NOMO-1 (cell line): ENCODE measurements around the gene SLC9A6.

Experiments
- DNase-seq, 2 experiments: peaks; one replicate each; lab custom pipeline; 2025; ENCODE audit not compliant: unreplicated experiment in 2 of 2; lab: John Stamatoyannopoulos, UW

Gene SLC9A6

DNA sequence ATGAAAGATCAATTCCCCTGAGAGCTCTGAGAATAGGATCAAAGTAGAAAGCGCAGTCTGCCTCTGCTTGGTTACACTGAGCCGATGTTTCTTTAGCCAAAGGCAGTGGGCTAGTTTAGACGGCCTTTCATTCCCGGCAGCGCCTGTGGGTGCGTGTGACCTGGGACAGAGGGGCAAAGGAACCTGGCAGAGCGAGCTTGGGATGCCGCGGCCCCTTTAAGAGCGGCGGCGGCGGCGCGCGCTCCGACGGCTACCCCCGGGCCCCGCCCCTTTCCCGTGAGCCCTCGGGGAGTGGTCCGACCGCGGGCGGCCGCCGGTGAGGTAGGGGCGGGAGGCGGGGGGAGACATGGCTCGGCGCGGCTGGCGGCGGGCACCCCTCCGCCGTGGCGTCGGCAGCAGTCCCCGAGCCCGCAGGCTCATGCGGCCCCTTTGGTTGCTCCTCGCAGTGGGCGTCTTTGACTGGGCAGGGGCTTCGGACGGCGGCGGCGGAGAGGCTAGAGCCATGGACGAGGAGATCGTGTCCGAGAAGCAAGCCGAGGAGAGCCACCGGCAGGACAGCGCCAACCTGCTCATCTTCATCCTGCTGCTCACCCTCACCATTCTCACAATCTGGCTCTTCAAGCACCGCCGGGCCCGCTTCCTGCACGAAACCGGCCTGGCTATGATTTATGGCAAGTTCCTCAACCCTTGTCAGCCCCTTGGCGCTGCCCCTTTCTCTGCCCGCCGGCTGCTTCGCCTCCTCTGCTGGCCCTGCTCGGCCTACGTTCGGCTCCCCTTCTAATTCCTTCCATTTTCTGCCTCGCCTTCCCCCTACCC is at the start of gene SLC9A6:
Gene SLC9A6, plus strand, starts transcription at position 279 of the 816 bp plus-strand sequence. Its CDS starts 224 bp downstream, at position 503.
- DNase-seq, result peak; percentile 41 to 49

DNA sequence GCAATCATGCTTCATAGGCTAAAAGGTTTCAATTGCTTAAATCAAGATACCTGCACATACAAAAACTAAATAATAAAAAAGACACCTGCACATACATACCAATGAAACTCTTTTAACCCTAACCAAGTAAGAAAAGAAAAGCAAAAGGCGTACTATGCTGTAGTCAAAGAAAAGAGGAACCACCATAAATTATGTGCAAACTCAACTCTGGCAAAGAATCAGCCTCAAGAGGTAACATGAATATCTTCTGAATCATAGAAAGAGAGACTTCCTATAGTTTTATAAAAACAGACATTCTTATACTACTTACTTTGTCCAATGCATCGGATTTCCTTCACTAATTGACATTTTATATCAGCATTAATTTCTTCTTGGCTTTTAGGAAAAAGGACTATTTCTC is 40.7 kb upstream of the SLC9A6 start:
- DNase-seq, result peak; percentile 28 to 58

DNA sequence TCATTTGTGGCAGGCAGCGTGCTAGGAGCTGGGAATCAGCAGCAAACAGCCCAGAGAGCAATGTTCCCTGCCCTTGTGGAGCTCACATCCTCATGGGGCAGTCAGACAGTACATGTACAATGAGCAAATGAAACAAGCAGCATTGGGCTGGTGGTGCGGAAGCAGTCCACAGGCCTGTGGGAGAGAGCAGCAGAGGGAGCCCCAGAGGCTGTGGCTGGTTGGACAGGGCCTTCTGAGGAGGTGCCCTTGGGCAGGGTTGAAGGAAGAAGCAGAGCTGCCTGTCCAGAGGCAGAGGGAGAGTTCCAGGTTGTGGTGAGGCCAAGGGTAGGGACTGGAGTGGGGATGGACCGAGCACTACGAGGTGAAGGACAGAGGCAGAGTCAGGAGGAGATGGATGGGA is 33.9 kb upstream of the SLC9A6 start:
- no peak for DNase-seq

DNA sequence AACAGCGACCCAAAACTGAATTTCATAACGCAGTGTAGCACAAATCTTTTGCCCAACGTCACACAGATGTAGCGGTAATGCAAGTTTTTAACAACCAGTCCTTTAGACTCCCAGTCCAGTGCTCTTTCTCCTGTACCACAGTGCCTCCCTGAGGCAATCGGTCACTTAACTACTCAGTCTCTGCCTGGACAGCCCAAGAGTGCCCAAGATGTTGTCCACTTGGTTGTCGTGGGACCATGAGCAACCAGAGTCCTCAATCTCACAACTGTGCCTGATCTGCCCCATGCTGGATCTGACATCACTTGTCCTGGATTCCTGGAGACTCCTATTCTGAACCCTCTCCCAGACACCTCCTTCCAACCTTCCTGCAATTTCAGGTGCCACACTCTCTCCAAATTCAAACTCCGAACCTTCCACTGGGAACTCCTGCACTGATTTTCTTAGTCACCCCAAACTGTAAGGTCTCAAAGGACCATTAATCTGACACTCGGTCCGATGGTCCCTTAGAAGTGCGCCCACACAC is 12.1 kb upstream of the SLC9A6 start:
- no peak for DNase-seq

DNA sequence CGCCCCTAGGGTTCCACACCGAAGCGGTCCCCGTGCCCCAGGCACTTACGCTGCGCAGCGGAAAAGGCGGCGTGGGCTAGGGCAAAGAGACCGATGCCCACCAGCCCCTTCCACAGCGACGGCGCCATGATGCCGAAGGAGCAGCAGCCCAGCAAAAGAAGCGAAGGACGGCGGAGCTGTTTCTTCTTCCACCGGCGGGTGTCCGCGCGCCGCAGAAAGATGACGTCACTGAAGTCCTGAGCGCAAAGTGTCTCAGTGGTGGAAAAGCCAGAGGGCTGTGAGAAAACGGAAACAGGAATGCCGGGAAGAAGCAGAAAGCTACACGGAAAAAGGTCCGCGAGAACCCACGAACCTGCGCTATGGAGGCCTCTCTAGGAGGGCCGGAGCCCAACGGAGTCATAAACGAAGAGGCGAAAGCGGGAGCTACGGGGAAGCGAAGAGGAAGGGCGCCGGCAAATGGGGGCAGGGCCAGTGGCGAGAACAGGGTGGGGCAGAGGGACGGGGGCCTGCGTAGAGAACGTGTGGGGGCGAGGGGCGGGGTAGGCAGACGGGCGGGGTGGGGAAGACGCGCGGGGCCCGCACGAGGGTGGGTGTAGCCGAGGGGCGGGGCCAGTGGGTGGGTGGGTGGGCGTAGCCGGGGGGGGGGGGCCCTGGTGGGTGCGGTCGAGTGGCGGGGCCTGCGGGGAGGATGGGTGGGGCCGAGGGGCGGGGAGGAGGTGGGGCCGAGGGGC is 11.5 kb upstream of the SLC9A6 start, which contains the start of gene MMGT1:
Gene MMGT1, minus strand, starts transcription at position 441 of the 731 bp plus-strand sequence. Its CDS starts 313 bp downstream, at position 128.
- peak; percentile 75 to 82 for DNase-seq

DNA sequence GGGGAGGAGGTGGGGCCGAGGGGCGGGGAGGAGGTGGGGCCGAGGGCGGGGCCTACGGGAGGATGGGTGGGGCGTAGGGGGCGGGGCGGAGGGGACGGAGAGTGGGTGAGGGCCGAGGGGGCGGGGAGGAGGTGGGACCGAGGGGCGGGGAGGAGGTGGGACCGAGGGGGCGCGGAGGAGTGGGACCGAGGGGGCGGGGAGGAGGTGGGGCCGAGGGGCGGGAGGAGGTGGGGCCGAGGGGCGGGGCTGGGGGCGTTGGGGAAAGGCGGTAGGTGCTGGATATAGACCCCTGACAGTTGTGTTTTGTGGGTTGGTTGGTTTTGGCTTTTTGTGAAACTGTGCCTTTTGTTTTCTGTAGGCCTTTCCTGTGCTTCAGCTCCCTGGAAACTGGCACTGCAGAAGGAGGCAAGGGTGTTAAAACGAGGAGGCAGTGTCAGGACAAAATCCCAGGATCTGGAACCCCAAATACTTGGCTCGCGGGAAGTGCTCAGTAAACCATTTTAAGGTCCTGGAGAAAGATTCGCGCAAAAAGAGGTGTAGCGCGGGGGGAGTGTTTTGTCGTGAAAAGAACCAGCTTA is 10.9 kb upstream of the SLC9A6 start:
- no peak for DNase-seq

DNA sequence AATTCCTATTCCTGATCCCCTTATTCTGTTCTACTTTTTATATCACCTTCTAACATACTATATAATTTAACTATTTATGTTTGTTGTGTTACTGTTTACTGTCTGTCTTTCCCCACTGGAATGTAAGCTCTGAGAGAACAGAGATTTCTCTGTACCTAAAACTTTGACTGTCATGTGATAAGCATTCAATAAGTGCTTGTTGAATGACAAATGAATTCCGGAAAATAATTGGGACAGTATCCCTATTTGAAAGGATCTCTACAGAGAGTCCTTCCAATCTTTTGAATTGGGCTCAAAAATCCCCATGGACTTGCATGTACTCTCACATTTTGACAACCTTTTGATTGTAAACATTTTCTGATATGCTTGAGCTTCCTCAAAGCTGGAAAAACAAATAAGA is 9.8 kb upstream of the SLC9A6 start:
- DNase-seq, result no peak

DNA sequence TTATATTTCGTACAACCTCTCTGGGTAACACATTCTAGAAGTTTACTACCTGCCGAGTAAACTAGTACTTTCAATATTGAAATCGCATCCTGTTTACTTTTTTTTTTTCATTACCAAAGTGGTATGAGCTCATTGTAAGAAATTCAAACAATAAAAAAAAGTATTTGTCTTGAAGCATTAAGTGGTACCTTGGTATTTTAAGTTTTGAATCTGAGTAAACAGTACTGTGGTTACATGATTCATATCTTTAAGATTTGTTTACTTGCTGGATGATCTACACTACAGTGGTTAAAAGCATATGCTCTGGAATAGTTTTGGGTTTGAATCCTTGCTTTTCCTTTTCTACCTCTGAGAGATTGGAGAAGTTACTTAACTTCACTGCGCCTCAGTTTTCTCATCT is 7.6 kb upstream of the SLC9A6 start:
- DNase-seq, result no peak

DNA sequence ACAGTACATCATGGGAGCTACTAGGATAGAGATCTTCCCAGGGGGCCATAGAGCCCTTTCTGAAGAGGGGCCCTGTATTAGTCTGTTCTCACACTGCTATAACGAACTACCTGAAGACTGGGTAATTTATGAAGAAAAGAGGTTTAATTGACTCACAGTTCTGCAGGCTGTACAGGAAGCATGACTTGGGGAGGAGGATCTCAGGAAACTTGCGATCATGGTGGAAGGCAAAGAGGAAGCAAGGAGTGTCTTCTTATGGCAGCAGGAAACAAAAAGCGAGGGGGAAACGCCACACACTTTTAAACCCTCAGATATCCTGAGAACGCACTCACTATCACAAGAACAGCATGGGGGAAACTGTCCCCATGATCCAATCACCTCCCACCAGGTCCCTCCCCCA is 4.2 kb upstream of the SLC9A6 start:
- no peak for DNase-seq

DNA sequence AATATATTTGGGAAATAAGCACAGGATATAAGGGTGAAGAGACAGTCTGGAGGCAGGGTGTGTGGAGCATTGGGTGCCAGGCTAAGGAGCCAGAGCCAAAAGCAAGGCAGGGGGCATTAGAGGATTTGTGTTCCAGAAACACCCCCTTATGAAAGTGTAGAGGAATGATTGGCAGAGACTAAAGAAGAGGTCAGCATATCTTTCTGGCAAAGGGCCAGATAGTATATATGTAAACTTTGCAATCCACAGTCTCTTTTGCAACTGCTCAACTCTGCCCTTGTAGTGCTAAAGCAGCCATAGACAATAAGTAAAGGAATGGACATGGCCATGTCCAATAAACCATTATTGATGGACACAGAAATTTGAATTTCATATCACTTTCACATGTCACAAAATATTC is 3.6 kb upstream of the SLC9A6 start:
- no peak for DNase-seq

DNA sequence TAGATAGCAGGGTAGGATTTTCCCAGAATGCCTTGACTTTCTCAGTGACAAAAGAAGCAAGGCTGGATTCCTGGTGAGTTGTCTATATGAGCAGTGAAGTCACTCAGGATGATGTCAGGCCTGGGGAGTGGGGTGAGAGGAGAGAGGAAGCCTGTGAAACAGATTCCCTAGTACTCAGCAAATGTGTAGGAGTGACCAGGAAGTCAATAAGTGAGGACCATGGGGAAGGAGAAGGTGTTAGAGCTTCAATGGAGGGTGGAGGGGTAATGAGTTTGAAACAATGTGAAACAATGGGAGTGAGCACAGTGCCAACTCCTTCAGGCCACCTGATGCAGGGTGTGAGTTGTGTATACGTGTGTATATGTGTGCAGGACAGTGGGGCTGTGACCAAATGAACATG is 2.4 kb upstream of the SLC9A6 start:
- no peak for DNase-seq

DNA sequence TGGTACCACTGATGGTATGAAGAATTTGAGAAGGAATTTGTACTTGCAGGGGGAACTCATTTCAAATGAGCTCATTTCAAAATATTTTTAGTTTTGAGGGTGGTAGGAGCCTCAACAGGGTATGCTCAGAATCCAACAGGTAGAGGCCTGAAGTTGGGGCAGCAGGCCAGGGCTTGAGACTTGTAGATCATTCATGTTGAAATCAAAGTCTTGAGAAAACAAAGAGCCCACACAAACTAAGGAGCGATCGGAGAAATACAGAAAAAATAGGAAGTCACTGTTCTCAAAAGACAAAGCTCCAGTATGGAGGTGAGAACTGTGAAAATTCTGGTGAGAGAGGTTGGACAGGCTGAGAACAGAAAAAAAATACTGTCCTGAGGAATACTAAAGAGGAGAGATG is 979 bp upstream of the SLC9A6 start:
- DNase-seq, result no peak

DNA sequence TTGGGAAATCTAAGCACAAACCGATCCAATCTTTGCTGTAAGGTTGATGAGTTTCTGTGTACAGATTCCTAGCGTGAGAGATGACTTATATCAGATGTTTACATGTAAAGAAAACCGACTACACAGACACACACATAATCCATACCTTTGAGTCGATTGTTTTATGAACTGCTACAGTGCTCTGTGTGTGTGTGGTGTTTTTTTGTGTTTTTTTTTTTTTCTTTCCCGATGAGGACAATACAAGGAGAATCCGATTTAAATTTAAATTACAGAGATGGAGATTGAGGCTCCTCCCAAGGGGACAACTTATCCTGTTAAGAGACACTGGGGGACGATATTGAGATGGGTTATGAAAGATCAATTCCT is 461 bp upstream of the SLC9A6 start:
- DNase-seq, result no peak

DNA sequence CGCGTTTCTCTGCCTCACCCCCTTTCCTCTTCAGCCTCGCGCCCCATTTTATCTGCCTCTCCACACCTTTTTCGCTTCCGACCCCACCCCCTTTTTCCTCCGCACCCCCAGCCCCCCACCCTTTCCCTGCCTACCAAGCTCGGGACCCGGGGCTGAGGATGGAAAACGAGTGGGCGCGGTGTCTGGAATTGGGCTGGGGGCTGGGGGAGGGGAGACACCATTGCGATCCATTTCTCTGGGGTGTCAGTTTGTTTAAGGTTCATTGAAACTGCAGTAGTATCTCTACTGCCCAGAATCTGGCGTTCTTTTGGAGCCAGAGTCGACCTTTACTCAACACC is 707 bp downstream of the SLC9A6 start:
- no peak for DNase-seq

DNA sequence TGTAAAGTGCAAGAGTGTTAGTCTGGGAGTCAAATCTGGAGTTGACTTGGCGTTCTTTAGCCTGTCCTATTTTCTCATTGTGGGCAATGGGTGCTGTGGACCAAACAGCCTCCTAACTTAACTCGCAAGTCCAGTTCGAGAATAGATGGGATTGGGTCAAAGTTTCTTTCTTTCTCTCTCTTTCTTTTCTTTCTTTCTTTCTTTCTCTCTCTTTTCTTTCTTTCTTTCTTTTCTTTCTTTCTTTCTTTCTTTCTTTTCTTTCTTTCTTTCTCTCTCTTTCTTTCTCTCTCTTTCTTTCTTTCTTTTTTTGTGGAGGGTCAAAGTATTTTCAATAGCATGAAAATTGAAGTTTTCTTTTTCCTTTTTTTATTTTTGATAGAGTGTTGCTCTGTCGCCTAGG is 3.0 kb downstream of the SLC9A6 start:
- DNase-seq, result no peak

DNA sequence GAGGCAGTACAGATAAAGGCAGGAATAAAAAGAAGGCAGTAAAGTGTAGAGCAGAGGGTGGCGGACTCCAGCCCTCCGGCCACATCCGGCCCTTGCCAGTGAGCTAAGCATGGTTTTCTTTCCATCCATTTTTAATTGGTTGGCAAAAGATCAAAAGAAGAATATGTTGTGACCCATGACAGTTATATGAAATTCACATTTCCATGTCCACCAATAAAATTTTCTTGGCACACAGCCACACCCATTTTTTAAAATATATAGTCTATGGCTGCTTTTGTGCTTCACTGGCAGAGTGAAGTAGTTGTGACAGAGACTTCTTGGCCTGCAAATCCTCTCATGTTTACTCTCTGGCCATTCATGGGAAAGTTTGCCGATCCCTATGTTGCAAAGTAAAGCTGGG is 29.8 kb downstream of the SLC9A6 start:
- DNase-seq, result no peak

DNA sequence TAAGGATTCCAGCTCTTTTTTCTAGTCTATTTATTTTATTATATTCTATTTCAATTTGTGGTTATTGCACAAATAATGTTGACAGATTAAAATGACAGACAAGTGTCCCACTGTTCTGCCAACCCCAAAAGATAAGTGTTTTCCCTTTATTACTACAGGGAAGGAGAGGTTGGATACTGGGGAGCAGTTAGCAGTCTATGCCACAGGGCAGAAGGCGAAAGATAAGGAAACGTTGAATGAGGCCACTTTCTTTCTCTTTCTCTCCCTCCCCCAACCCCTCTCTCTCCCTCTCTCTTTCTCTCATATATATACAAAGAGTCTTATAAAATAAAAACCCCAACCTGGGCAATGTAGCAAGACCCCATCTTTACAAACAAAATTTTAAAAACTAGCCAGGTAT is 31.6 kb downstream of the SLC9A6 start:
- no peak for DNase-seq

DNA sequence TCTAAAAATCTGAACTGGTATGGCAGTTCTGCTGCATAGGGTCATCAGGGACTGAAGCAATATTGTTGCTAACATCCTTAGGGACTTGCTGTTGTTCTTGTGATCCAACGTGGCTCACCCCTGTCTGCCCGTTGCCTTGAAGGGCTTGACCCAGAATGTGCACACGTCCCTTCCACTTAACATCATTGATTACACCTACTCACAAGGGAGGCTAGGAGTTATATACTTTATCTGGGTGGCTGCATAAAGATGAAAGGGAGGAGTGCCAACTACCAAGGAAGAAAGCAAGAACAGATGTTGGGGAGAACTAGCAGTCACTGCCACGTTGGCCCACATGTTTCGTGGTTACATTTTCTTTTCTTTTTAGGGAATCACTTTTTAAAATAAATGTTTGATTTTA is 34.0 kb downstream of the SLC9A6 start:
- no peak for DNase-seq

DNA sequence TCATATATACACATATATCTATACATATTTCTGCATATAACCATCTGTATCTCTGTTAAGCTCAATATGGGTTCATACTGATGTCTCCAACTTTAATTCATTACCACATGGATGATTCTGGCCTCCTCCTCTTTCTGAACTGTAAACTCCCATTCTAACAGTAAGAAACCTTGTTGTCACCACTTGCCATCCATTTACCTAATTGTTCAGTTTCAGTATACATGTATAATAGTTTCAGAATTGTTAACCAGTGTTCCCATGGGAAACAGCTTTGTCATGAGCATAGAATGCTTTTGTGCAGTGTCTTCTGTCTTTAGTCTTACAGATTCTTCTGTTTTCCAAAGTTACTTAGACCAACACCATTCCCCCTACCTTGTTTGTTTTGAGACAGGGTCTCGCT is 35.9 kb downstream of the SLC9A6 start:
- no peak for DNase-seq

DNA sequence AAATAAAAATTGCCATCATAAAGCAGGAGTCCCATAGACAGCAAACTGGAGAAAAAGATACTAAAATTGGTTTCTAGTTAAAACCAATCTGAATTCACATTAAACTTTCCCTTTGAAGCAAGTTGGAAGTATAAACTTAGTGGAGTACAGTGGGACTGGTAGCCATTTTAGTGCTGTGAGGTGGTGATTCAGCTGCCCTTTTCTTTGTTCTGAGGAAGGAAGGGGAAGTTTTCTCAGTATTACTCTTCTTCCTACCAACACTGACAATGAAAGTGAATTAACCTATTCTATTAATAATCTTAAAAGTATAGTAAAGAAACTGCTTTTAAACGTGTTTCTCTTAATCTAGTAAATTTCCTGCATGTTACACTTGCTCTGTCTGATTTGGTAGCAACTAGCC is 36.7 kb downstream of the SLC9A6 start:
- no peak for DNase-seq

DNA sequence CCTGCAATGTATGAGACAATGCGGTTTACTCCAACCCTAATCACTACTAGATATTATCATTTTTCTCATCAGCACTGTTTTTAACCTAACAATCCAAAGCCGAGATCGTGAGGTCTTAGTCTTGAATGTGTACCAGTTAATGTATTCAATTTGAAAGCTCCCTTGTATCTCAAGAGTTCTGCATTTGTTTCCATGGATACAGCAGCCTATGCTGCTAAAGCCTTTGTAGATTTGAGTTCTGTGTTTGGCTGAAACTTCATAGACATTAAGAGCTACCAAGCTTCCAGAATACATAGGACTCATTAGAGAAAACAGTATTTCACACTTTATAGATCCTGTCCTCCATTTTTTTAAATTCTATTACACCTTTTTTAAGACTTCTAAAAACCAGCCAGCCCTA is 39.9 kb downstream of the SLC9A6 start:
- no peak for DNase-seq
